ENCODE measurements around the gene COMMD1.

DNA sequence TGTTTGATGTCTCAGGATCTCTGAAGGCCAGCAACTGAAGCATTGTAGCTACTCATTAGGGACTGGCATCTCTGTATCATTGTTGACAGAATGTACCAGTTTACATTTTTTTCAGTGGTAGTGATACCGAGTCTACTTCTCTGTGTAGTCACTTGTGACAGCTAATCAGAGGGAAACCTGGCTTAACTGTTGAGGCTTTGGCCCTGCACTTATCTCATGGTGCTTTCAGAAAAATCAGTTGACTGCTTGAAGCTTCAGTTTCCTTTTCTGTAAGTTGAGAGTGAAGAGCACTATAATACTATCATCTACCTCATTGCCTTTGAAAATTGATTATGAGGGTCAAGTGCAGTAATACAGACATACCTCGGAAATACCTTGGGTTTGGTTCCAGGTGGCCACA, 90.0 kb downstream of the COMMD1 start:
- TF ChIP-seq, protein P1, sequence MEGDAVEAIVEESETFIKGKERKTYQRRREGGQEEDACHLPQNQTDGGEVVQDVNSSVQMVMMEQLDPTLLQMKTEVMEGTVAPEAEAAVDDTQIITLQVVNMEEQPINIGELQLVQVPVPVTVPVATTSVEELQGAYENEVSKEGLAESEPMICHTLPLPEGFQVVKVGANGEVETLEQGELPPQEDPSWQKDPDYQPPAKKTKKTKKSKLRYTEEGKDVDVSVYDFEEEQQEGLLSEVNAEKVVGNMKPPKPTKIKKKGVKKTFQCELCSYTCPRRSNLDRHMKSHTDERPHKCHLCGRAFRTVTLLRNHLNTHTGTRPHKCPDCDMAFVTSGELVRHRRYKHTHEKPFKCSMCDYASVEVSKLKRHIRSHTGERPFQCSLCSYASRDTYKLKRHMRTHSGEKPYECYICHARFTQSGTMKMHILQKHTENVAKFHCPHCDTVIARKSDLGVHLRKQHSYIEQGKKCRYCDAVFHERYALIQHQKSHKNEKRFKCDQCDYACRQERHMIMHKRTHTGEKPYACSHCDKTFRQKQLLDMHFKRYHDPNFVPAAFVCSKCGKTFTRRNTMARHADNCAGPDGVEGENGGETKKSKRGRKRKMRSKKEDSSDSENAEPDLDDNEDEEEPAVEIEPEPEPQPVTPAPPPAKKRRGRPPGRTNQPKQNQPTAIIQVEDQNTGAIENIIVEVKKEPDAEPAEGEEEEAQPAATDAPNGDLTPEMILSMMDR (IDR thresholded peaks at IDR 0.05): no peak
- TF ChIP-seq POLR2A (IDR thresholded peaks at IDR 0.05): no peak

Data from uterus (tissue), 2 donors.